Omental fat pad (tissue), 4 donors: Measurements from ENCODE around the gene HLA-DOB. TPM values are rescaled to one million over a fixed set of nuclear protein-coding genes. Genes with fewer than 3 reads are reported as not detected.

Experiments used
- ATAC-seq: fragments of 150-250 bp; one replicate; pipeline ENCODE4 v1.9.1; 2016; ENCODE audit warnings: mild to moderate bottlenecking, moderate library complexity; ENCODE audit not compliant: low FRiP score
- DNase-seq: peaks from one replicate; pipeline ENCODE4 v3.0.0-alpha.2; 2019; ENCODE audit warnings: low spot score
- CTCF ChIP-seq, 3 donors: fragments of 450-650 bp; IDR thresholded peaks; one replicate each; pipeline ENCODE4 v1.5.1; 2016 to 2017; ENCODE audit warnings: antibody characterized with exemption in 3 of 3, mild to moderate bottlenecking in 3 of 3, moderate library complexity in 2 of 3
- total RNA-seq, 4 donors: library from RNA; depleted of rRNA; stranded (reverse); fragments of >200 nt; gene quantifications; one replicate each; pipeline ENCODE4 v1.1.0, GENCODE V29; 2016

HLA-DOB gene
- total RNA-seq, 4 donors from 2014 or later = 0.56 to 2.8 (median 1.6) TPM; not detected in 1

- DNase-seq (peak; percentile 99), ATAC-seq (peak; percentile 98)
- TF ChIP-seq CTCF (IDR thresholded peaks at IDR 0.05) = no peak
Observed at GRCh38 chr6:32843979-32844838, 27.4 kb upstream of the HLA-DOB start, which contains the start of gene PSMB8. Gene PSMB8 (minus strand): TSS chr6:32844047. CDS start chr6:32843996, 51 bp downstream.

- DNase-seq (no peak), ATAC-seq (no peak)
- no peak for TF ChIP-seq CTCF (IDR thresholded peaks at IDR 0.05)
Observed at GRCh38 chr6:32843331-32843978, 26.7 kb upstream of the HLA-DOB start.

- ATAC-seq (no peak), DNase-seq (no peak)
- TF ChIP-seq CTCF (IDR thresholded peaks at IDR 0.05) = no peak
Observed at GRCh38 chr6:32842690-32843089, 25.9 kb upstream of the HLA-DOB start.

GRCh38 chr6:32842021-32842650, 25.3 kb upstream of the HLA-DOB start:
- no peak for ATAC-seq
- no peak for TF ChIP-seq CTCF (IDR thresholded peaks at IDR 0.05)
- DNase-seq = no peak

GRCh38 chr6:32840604-32841246, 23.9 kb upstream of the HLA-DOB start:
- DNase-seq (no peak), ATAC-seq (no peak)
- no peak for TF ChIP-seq CTCF (IDR thresholded peaks at IDR 0.05)

- no peak for TF ChIP-seq CTCF (IDR thresholded peaks at IDR 0.05)
- DNase-seq (no peak), ATAC-seq (no peak)
Observed at GRCh38 chr6:32839356-32839755, 22.6 kb upstream of the HLA-DOB start.
